ENCODE results near the gene PIK3C3.

PIK3C3 gene

GRCh38 chr18:42114310-42114943 lies 159.4 kb downstream of the PIK3C3 start:
- Histone ChIP-seq H3K27me3 (no peaks in the 10 kb centered on the region), H3K4me3 (no peak overlapping the region), H3K4me1 (peaks cover 0 to 7% (median 6%) of the 10 kb centered on the region in 4 donors), H3K9me3 (no peaks in the 10 kb centered on the region), H3K36me3 (no peaks in the 10 kb centered on the region), H3K27ac (no peak overlapping the region)
- intact Hi-C loops (cut with DNase I; ENCODE audit: low total_unique reads): no loop called here
- peak in 1 of 2 donors; percentile 51 for DNase-seq
- TF ChIP-seq CTCF (IDR thresholded peaks at IDR 0.05): peak; percentile 82 to 88

- no peaks in the 10 kb centered on the region for H3K27me3 ChIP-seq
- intact Hi-C loops (cut with DNase I; ENCODE audit: low total_unique reads): no loop called here
Observed at GRCh38 chr18:42126586-42126985, 171.6 kb downstream of the PIK3C3 start.

GRCh38 chr18:42131066-42131929 lies 176.3 kb downstream of the PIK3C3 start:
- H3K4me3 ChIP-seq: no peak overlapping the region
- no peak for DNase-seq
- no peaks in the 10 kb centered on the region for H3K27me3 ChIP-seq
- H3K36me3 ChIP-seq: no peaks in the 10 kb centered on the region
- H3K4me1 ChIP-seq: no peaks in the 10 kb centered on the region
- H3K9me3 ChIP-seq: no peaks in the 10 kb centered on the region
- intact Hi-C loops (cut with DNase I; ENCODE audit: low total_unique reads): no loop called here
- H3K27ac ChIP-seq: no peak overlapping the region
- no peak for TF ChIP-seq CTCF (IDR thresholded peaks at IDR 0.05)

More at GRCh38 chr18:42126586-42126985, 171.6 kb downstream of the PIK3C3 start:
- Histone ChIP-seq H3K36me3 (no peaks in the 10 kb centered on the region), H3K9me3 (no peaks in the 10 kb centered on the region), H3K4me1 (no peaks in the 10 kb centered on the region), H3K4me3 (no peak overlapping the region), H3K27ac (no peak overlapping the region)
- DNase-seq: no peak
- TF ChIP-seq CTCF (IDR thresholded peaks at IDR 0.05): no peak

GRCh38 chr18:42131930-42132244 lies 176.9 kb downstream of the PIK3C3 start:
- H3K4me1 ChIP-seq: no peaks in the 10 kb centered on the region
- H3K27ac ChIP-seq: no peak overlapping the region
- H3K4me3 ChIP-seq: no peak overlapping the region
- DNase-seq: no peak
- no peaks in the 10 kb centered on the region for H3K36me3 ChIP-seq
- no peaks in the 10 kb centered on the region for H3K9me3 ChIP-seq
- no peak for TF ChIP-seq CTCF (IDR thresholded peaks at IDR 0.05)
- intact Hi-C loops (cut with DNase I; ENCODE audit: low total_unique reads): no loop called here
- no peaks in the 10 kb centered on the region for H3K27me3 ChIP-seq

Data from tibial artery (tissue), 4 donors.